Placental epithelial cell (primary cell): ENCODE measurements around the gene TTC6. TPM values are rescaled to one million over a fixed set of nuclear protein-coding genes. Genes with fewer than 3 reads are reported as not detected.

Experiments
- total RNA-seq: library from RNA; depleted of rRNA; stranded (reverse); fragments of >200 nt; gene quantifications from 2 replicates; pipeline ENCODE4 v1.2.3, GENCODE V29; 2012

TTC6 gene, protein sequence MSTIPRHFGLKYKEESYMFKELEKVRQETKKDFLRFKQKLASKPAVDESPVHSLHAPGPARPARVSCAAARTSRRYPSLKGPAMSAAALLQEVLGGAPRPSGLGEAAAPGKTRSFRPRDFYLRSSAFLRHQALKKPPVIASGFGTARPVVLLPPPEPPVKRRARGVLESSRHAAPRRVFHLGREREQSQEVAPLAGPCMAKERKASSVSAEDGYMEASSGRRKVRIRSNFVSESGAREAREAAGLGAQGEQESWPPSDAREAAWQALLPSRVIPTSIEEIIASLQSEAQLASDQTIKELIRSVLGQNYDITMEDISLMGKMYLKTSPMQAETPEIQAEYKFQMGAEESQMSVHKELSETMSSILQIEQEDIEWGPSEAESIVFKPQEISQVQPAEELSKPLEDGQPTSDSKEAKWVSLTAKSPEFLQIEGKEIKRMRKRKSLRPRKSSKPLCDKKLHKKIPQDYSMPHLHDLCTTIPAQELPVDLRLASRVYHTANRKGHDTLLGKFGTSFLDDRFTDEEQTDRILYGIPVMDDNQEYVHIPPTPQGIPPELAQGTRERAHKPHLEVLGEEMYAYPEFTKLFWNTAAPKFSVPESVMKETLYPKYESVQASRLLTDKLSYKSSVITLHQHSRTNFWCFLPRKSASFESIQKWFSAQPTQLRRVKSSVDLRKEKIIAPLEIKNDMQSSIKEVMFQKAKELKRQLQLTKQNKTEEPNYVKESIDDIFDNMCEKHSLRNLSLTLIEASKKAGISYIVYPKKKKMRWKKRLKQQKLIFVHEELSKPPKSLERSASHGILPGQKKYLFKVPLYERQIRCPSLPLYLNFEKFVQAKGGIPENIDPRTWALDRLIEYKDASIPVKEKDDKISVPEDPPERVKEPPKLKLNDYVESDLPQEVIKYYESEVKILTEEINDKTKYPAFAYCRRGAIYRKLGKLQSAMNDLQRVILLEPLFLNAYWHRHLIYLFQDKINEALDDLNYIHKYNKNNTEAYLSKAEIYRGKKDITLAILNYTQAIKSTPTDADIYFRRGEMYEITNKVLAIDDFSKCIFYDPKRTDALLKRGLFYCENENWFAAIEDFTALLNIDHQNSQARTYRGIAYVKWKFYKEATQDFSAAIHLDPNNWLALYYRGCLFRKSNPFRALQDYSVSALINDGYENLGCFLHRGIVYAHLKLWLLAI (N-terminal part only)
- total RNA-seq = not detected in 2 replicates

DNA sequence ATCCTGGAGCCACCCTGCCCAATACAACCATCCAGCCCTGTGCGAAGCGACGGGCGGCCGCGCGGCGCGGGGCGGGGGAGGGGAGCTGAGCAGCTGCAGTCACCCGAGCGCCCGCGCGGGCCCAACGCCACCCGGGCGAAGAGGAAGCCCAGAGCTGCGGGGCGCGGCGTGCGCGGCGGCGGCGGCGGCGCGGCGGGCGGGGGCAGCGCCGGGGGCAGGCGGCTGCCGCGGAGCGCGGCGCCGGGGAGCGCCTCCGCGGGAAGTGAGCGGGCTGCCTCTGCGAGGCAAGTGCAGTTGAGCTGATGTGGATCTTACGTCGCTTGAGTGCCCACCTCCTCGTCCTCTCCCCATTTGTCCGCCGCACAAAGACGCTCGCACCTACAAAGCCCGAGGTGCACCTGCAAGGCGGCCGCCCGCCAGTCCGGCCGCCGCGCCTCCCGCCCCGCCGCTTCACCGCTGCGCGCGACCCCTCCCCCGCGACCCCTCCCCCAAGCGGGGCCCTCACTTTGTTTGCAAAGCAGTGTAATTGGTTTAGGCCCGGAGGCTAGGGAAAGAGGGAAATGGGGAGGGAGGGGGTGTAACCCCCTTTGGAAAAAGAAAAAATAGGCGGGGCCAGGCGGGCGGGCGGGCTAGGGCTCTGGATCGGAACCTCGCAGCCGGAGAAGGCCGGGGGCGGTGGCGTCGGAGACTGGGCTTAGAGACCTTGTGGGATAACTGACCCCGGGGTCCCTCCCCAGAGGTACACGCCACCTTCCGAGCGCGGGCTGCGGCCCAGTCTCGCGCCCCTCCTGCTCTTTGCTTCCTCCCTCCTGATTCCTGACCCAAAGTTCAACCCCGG lies at the start of gene TTC6, which contains the start of gene FOXA1:
TSS of gene TTC6 (plus strand) at position 659 of the 838 bp plus-strand sequence. CDS start 26,436 bp downstream, outside the sequence.
TSS of gene FOXA1 (minus strand) at position 279 of the 838 bp plus-strand sequence. CDS start at position 2, 277 bp downstream.

Other genes starting within 250 kb of the TTC6 start
- not detected in 2 replicates for gene FOXA1, start 380 bp upstream of the TTC6 start, total RNA-seq